ENCODE results near the gene SLIT3.

GRCh38 chr5:169204788-169205400 lies 96.0 kb downstream of the SLIT3 start:
- TF ChIP-seq POLR2AphosphoS5 (IDR thresholded peaks at IDR 0.05; ENCODE audit: low read depth, low read length) = no peak
- TF ChIP-seq EZH2phosphoT487 (IDR thresholded peaks at IDR 0.05; ENCODE audit: borderline replicate concordance, low read depth) = no peak
- TF ChIP-seq NFIC (IDR thresholded peaks at IDR 0.05; ENCODE audit: borderline replicate concordance) = no peak
- no peak for TF ChIP-seq EP300 (IDR thresholded peaks at IDR 0.05; ENCODE audit: borderline replicate concordance in 1 of 2, low read depth in 1 of 2, low read length in 1 of 2)
- TF ChIP-seq CTCF (IDR thresholded peaks at IDR 0.05) = no peak
- TF ChIP-seq RFX5 (IDR thresholded peaks at IDR 0.05; ENCODE audit: low read length) = no peak
- TF ChIP-seq, protein P1, sequence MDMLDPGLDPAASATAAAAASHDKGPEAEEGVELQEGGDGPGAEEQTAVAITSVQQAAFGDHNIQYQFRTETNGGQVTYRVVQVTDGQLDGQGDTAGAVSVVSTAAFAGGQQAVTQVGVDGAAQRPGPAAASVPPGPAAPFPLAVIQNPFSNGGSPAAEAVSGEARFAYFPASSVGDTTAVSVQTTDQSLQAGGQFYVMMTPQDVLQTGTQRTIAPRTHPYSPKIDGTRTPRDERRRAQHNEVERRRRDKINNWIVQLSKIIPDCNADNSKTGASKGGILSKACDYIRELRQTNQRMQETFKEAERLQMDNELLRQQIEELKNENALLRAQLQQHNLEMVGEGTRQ (IDR thresholded peaks at IDR 0.05; ENCODE audit: borderline replicate concordance, low read depth, low read length) = no peak

All from SK-N-SH (cell line).